HCT116 (cell line): ENCODE data around the gene HRH3. TPM values are rescaled to one million over a fixed set of nuclear protein-coding genes. Genes with fewer than 3 reads are reported as not detected.

Experiments used
- ATAC-seq: fragments of 200-7000 bp; cut with Tn5 transposase; 2 replicates; pipeline ENCODE4 v1.9.1; 2020; ENCODE audit warnings: mild to moderate bottlenecking, moderate library complexity
- BruUV-seq: library from RNA; stranded (reverse); fragments of 400-500 nt; replicated peaks from 2 replicates; lab custom pipeline; 2021; lab: Mats Ljungman, UMichigan
- CTCF ChIA-PET: fragments of 300-600 bp; sonication (Branson Sonifier 250); formaldehyde crosslinking; loops from one replicate; lab custom pipeline; 2021; ENCODE audit warnings: antibody characterized with exemption; lab: Charles Lee
- POLR2A ChIA-PET: fragments of 300-600, 350-600 bp; sonication (Branson Sonifier 250); formaldehyde crosslinking; loops from one replicate; lab custom pipeline; 2021; ENCODE audit warnings: antibody characterized with exemption; lab: Charles Lee
- RAD21 ChIA-PET, 2 experiments: fragments of 300-600 bp; sonication (Branson Sonifier 250); formaldehyde crosslinking; loops; one replicate each; lab custom pipeline; 2023; ENCODE audit warnings: low total read pairs in 2 of 2; ENCODE audit not compliant: uncharacterized antibody in 2 of 2, unreplicated experiment in 2 of 2, low non-redundant PET in 1 of 2; lab: Charles Lee
- DNase-seq: peaks from one replicate; pipeline ENCODE4 v3.0.0-alpha.2; 2010; ENCODE audit warnings: low read depth, low spot score
- H2AFZ ChIP-seq: fragments of 200-600 bp; shearing (Covaris generic), sonication (generic); 2 replicates; pipeline ENCODE4 v1.6.1; 2017; ENCODE audit warnings: low read depth, mixed run types, mixed read lengths, antibody characterized with exemption, low read length; ENCODE audit not compliant: poor library complexity, severe bottlenecking
- H3K27ac ChIP-seq: 2 replicates; pipeline ENCODE4 v1.5.1; 2012; ENCODE audit warnings: low read depth, low read length
- H3K27me3 ChIP-seq: fragments of 200-600 bp; sonication (generic); 2 replicates; pipeline ENCODE4 v1.6.1; 2016; ENCODE audit warnings: mixed run types, low read length, mixed read lengths; ENCODE audit not compliant: insufficient read depth
- H3K36me3 ChIP-seq, 2 experiments: fragments of 200-500 bp in 1 of 2; fragments of 200-600 bp in 1 of 2; sonication (Bioruptor generic) in 1 of 2; sonication (generic) in 1 of 2; 2 replicates each; pipeline versions ENCODE4 v1.5.1 to v1.6.1; 2014 to 2016; ENCODE audit warnings: low read length in 2 of 2, inconsistent platforms in 1 of 2, mixed read lengths in 1 of 2, mixed run types in 1 of 2; ENCODE audit not compliant: insufficient read depth in 2 of 2, control insufficient read depth in 1 of 2
- H3K4me1 ChIP-seq, 2 experiments: fragments of 200-600 bp in 1 of 2; sonication (generic) in 1 of 2; 2 replicates each; pipeline versions ENCODE4 v1.5.1 to v1.6.1; 2012 to 2017; ENCODE audit warnings: low read length in 2 of 2, inconsistent platforms in 1 of 2, mild to moderate bottlenecking in 1 of 2, mixed read lengths in 1 of 2, mixed run types in 1 of 2, moderate library complexity in 1 of 2; ENCODE audit not compliant: insufficient read depth in 2 of 2, control insufficient read depth in 1 of 2
- H3K4me2 ChIP-seq: fragments of 200-600 bp; sonication (generic); 2 replicates; pipeline ENCODE4 v1.6.1; 2017; ENCODE audit warnings: mixed run types, low read length, mixed read lengths
- H3K4me3 ChIP-seq, 2 experiments: fragments of 200-600 bp in 1 of 2; sonication (generic) in 1 of 2; replicated peaks in 1 of 2; 2 replicates each; pipeline ENCODE4 v1.5.1; 2011 to 2016; ENCODE audit warnings: low read length in 2 of 2, control low read depth in 1 of 2, low read depth in 1 of 2, mild to moderate bottlenecking in 1 of 2, mixed read lengths in 1 of 2, mixed run types in 1 of 2
- H3K79me2 ChIP-seq: fragments of 200-600 bp; sonication (generic); 2 replicates; pipeline ENCODE4 v1.6.1; 2017; ENCODE audit warnings: mild to moderate bottlenecking, mixed run types, low read length, moderate library complexity, mixed read lengths; ENCODE audit not compliant: insufficient read depth
- H3K9ac ChIP-seq: fragments of 200-600 bp; sonication (generic); 2 replicates; pipeline ENCODE4 v1.6.1; 2016; ENCODE audit warnings: low read length, mixed read lengths
- H3K9me2 ChIP-seq: fragments of 200-600 bp; sonication (generic), shearing (Covaris generic); 2 replicates; pipeline ENCODE4 v1.6.1; 2017; ENCODE audit warnings: mixed run types, mild to moderate bottlenecking, moderate library complexity; ENCODE audit not compliant: insufficient read depth
- H3K9me3 ChIP-seq, 2 experiments: fragments of 200-500 bp in 1 of 2; fragments of 200-600 bp in 1 of 2; sonication (Bioruptor generic) in 1 of 2; sonication (generic) in 1 of 2; 2 replicates each; pipeline ENCODE4 v1.6.1; 2014 to 2017; ENCODE audit warnings: low read length in 2 of 2, mixed read lengths in 2 of 2, inconsistent platforms in 1 of 2, low read depth in 1 of 2, mild to moderate bottlenecking in 1 of 2, mixed run types in 1 of 2, moderate library complexity in 1 of 2; ENCODE audit not compliant: control insufficient read depth in 1 of 2, insufficient read depth in 1 of 2
- H4K20me1 ChIP-seq: fragments of 200-600 bp; sonication (generic), shearing (Covaris generic); 2 replicates; pipeline ENCODE4 v1.6.1; 2017; ENCODE audit warnings: mixed run types, mild to moderate bottlenecking, moderate library complexity; ENCODE audit not compliant: insufficient read depth
- ATF3 ChIP-seq: IDR thresholded peaks from 2 replicates; pipeline ENCODE4 v1.6.1; 2012
- CBX3 ChIP-seq: IDR thresholded peaks from 2 replicates; pipeline ENCODE4 v1.6.1; 2012; ENCODE audit warnings: low read depth
- CEBPB ChIP-seq: IDR thresholded peaks from 2 replicates; pipeline ENCODE4 v1.6.1; 2012; ENCODE audit warnings: low read depth
- EGR1 ChIP-seq: IDR thresholded peaks from 2 replicates; pipeline ENCODE4 v1.6.1; 2012; ENCODE audit warnings: low read depth
- ELF1 ChIP-seq: IDR thresholded peaks from 2 replicates; pipeline ENCODE4 v1.6.1; 2012; ENCODE audit warnings: low read depth, borderline replicate concordance
- EZH2 ChIP-seq: fragments of 200-600 bp; sonication (generic); IDR thresholded peaks from 2 replicates; pipeline ENCODE4 v1.6.1; 2017; ENCODE audit warnings: antibody characterized with exemption, mixed run types
- EZH2phosphoT487 ChIP-seq: fragments of 200-600 bp; IDR thresholded peaks from 2 replicates; pipeline ENCODE4 v1.6.1; 2018; ENCODE audit warnings: antibody characterized with exemption, borderline replicate concordance
- FOSL1 ChIP-seq: IDR thresholded peaks from 2 replicates; pipeline ENCODE4 v1.6.1; 2012; ENCODE audit warnings: low read depth
- JUND ChIP-seq: IDR thresholded peaks from 2 replicates; pipeline ENCODE4 v1.6.1; 2012
- POLR2A ChIP-seq: IDR thresholded peaks from 2 replicates; pipeline ENCODE4 v1.7.0; 2011; ENCODE audit warnings: borderline replicate concordance; ENCODE audit not compliant: insufficient read depth, insufficient read length; ENCODE audit errors: extremely low read depth
- POLR2AphosphoS5 ChIP-seq: IDR thresholded peaks from 2 replicates; pipeline ENCODE4 v1.6.1; 2011; ENCODE audit warnings: mild to moderate bottlenecking, low read depth, low read length, moderate library complexity
- SIN3A ChIP-seq: IDR thresholded peaks from 2 replicates; pipeline ENCODE4 v1.6.1; 2012; ENCODE audit warnings: low read depth
- SP1 ChIP-seq: IDR thresholded peaks from 2 replicates; pipeline ENCODE4 v1.6.1; 2012; ENCODE audit warnings: low read depth
- SRF ChIP-seq: IDR thresholded peaks from 2 replicates; pipeline ENCODE4 v1.6.1; 2012; ENCODE audit warnings: low read depth
- YY1 ChIP-seq: IDR thresholded peaks from 2 replicates; pipeline ENCODE4 v1.6.1; 2011; ENCODE audit warnings: low read length, low read depth, moderate library complexity, mild to moderate bottlenecking; ENCODE audit not compliant: insufficient replicate concordance; ENCODE audit errors: extremely low read depth
- ZBTB33 ChIP-seq: IDR thresholded peaks from 2 replicates; pipeline ENCODE4 v1.6.1; 2011; ENCODE audit warnings: mild to moderate bottlenecking, low read length, moderate library complexity; ENCODE audit not compliant: insufficient replicate concordance; ENCODE audit errors: extremely low read depth
- ZFX ChIP-seq: fragments of 450-650 bp; IDR thresholded peaks from 2 replicates; pipeline ENCODE4 v1.6.1; 2017
- ZNF274 ChIP-seq: fragments of 200-500 bp; sonication (Bioruptor generic); IDR thresholded peaks from 2 replicates; pipeline ENCODE4 v1.6.1; 2014; ENCODE audit warnings: mild to moderate bottlenecking, low read depth, low read length, inconsistent platforms
- intact Hi-C: fragments of 100-400 bp; cut with micrococcal nuclease; formaldehyde crosslinking; loops from 2 replicates; pipeline ENCODE4 v1.10.0; 2022
- total RNA-seq: library from RNA; stranded (reverse); gene quantifications from one replicate; pipeline ENCODE4 v1.2.1, GENCODE V29; 2021; ENCODE audit not compliant: unreplicated experiment
- TF ChIP-seq, protein P1 (sequence below), 3 experiments: fragments of 200-600 bp in 1 of 3; sonication (generic) in 1 of 3; IDR thresholded peaks in 2 of 3; conservative IDR thresholded peaks in 1 of 3; 2 replicates each; pipeline ENCODE4 v1.5.1; 2012 to 2017; ENCODE audit warnings: low read depth in 2 of 3, low read length in 2 of 3, antibody characterized with exemption in 1 of 3, borderline replicate concordance in 1 of 3, control low read depth in 1 of 3, mild to moderate bottlenecking in 1 of 3, mixed read lengths in 1 of 3, mixed run types in 1 of 3, moderate library complexity in 1 of 3; ENCODE audit not compliant: insufficient read depth in 1 of 3
- TF ChIP-seq, protein P2 (sequence below): IDR thresholded peaks from 2 replicates; pipeline ENCODE4 v1.6.1; 2012; ENCODE audit warnings: low read depth

HRH3 gene
- total RNA-seq, 1 experiment from 2014 or later = not detected

DNA sequence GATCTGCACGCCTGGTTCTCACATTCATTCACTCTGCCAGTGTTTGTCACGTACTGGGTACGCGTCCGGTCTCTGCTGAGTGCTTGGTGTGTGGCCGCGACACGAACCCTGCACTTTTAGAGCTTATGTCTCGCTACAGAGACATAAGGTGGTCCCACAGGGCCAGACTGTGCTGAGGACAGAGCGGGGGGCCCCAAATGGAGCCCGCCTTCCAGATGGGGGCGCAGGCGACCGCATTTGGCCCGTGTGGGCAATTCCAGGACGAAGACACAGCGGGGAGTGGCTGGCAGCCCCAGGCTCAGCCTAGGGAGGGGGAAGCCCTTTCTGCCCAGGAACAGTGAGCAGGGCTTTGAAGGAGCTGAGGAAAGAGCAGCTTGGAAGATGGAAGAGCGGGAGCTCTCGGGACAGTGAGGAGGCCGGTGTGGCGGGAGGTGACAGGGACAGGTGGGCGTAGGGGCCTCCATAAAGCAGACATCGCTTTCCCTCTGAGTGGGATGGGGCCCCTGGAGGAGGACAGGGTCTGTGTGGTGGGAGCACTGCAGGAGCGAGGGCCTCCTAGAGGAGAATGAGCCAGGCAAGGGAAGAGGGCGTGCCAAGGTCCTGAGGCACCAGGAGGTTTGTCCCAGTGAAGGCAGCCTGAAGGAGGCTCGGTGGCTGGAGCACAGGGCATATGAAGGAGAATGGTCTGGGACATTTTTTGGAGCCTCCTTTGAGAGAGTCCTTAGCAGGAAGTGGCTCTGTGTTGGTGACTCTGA, 45.0 kb downstream of the HRH3 start:
- ATAC-seq = peak; percentile 21
- TF ChIP-seq ZFX (no peak), SRF (no peak), FOSL1 (no peak), ELF1 (no peak), SP1 (no peak), CBX3 (no peak), ATF3 (no peak), JUND (no peak), ZBTB33 (no peak), POLR2AphosphoS5 (no peak), EGR1 (no peak), POLR2A (no peak), YY1 (no peak), ZNF274 (no peak), CEBPB (no peak), EZH2phosphoT487 (no peak), EZH2 (no peak), SIN3A (no peak)
- TF ChIP-seq, protein P1, sequence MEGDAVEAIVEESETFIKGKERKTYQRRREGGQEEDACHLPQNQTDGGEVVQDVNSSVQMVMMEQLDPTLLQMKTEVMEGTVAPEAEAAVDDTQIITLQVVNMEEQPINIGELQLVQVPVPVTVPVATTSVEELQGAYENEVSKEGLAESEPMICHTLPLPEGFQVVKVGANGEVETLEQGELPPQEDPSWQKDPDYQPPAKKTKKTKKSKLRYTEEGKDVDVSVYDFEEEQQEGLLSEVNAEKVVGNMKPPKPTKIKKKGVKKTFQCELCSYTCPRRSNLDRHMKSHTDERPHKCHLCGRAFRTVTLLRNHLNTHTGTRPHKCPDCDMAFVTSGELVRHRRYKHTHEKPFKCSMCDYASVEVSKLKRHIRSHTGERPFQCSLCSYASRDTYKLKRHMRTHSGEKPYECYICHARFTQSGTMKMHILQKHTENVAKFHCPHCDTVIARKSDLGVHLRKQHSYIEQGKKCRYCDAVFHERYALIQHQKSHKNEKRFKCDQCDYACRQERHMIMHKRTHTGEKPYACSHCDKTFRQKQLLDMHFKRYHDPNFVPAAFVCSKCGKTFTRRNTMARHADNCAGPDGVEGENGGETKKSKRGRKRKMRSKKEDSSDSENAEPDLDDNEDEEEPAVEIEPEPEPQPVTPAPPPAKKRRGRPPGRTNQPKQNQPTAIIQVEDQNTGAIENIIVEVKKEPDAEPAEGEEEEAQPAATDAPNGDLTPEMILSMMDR (IDR thresholded peaks at IDR 0.05 in 2 of 3, conservative IDR thresholded peaks at IDR 0.05 in 1 of 3; ENCODE audit: borderline replicate concordance in 1 of 3, insufficient read depth in 1 of 3, low read depth in 2 of 3, low read length in 2 of 3) = no peak
- TF ChIP-seq, protein P2, sequence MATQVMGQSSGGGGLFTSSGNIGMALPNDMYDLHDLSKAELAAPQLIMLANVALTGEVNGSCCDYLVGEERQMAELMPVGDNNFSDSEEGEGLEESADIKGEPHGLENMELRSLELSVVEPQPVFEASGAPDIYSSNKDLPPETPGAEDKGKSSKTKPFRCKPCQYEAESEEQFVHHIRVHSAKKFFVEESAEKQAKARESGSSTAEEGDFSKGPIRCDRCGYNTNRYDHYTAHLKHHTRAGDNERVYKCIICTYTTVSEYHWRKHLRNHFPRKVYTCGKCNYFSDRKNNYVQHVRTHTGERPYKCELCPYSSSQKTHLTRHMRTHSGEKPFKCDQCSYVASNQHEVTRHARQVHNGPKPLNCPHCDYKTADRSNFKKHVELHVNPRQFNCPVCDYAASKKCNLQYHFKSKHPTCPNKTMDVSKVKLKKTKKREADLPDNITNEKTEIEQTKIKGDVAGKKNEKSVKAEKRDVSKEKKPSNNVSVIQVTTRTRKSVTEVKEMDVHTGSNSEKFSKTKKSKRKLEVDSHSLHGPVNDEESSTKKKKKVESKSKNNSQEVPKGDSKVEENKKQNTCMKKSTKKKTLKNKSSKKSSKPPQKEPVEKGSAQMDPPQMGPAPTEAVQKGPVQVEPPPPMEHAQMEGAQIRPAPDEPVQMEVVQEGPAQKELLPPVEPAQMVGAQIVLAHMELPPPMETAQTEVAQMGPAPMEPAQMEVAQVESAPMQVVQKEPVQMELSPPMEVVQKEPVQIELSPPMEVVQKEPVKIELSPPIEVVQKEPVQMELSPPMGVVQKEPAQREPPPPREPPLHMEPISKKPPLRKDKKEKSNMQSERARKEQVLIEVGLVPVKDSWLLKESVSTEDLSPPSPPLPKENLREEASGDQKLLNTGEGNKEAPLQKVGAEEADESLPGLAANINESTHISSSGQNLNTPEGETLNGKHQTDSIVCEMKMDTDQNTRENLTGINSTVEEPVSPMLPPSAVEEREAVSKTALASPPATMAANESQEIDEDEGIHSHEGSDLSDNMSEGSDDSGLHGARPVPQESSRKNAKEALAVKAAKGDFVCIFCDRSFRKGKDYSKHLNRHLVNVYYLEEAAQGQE = no peak
- Histone ChIP-seq H3K9me2 (no peaks in the 10 kb centered on the region), H4K20me1 (no peaks in the 10 kb centered on the region), H3K27ac (no peak overlapping the region), H3K9me3 (no peaks in the 10 kb centered on the region), H3K27me3 (no peaks in the 10 kb centered on the region), H3K36me3 (peaks cover 2 to 8% of the 10 kb centered on the region in 2 experiments; a peak in 3 of 4 replicates), H3K79me2 (no peaks in the 10 kb centered on the region), H2AFZ (no peak overlapping the region), H3K4me2 (no peak overlapping the region), H3K9ac (no peak overlapping the region), H3K4me1 (no peaks in the 10 kb centered on the region), H3K4me3 (no peak overlapping the region)
- RAD21 ChIA-PET = no interaction called here
- BruUV-seq = no TSS peak
- CTCF ChIA-PET = no interaction called here
- DNase-seq = no peak
- intact Hi-C loops = no loop called here
- POLR2A ChIA-PET = no interaction called here
